Cardiac muscle cell (in vitro differentiated cells and primary cell): ENCODE data around the gene COG7. TPM values are rescaled to one million over a fixed set of nuclear protein-coding genes. Genes with fewer than 3 reads are reported as not detected.

ENCODE experiments used
- DNase-seq, 2 donors: peaks; one replicate each; pipeline versions ENCODE4 v3.0.0 to v3.0.0-alpha.2; 2010 to 2017; ENCODE audit warnings: low read depth in 1 of 2, low spot score in 1 of 2
- H3K27ac ChIP-seq: fragments of 200-600 bp; sonication (generic); 2 replicates; pipeline ENCODE4 v1.5.1; 2016
- H3K27me3 ChIP-seq: fragments of 200-600 bp; sonication (generic); 2 replicates; pipeline ENCODE4 v1.6.0; 2016; ENCODE audit warnings: control low read depth
- H3K36me3 ChIP-seq: fragments of 200-600 bp; sonication (generic); 2 replicates; pipeline ENCODE4 v1.5.1; 2016; ENCODE audit warnings: control low read depth
- H3K4me1 ChIP-seq: fragments of 200-600 bp; sonication (generic); 2 replicates; pipeline ENCODE4 v1.8.1; 2017; ENCODE audit warnings: low read depth, mild to moderate bottlenecking, mixed run types
- H3K4me3 ChIP-seq: fragments of 200-600 bp; sonication (generic); 2 replicates; pipeline ENCODE4 v1.5.1; 2016; ENCODE audit warnings: mild to moderate bottlenecking
- H3K9me3 ChIP-seq: fragments of 200-600 bp; sonication (generic); 2 replicates; pipeline ENCODE4 v1.5.1; 2017; ENCODE audit warnings: low read depth, mild to moderate bottlenecking, control low read depth
- polyA plus RNA-seq: library from polyadenylated mRNA; unstranded; fragments of >200 nt; fragmentation: Nextera tagmentation; extraction: Ambion mirVana; gene quantifications from 2 replicates; pipeline ENCODE4 v1.2.1, GENCODE V29; 2016
- total RNA-seq: library from RNA; depleted of rRNA; stranded (reverse); fragments of >200 nt; gene quantifications from 2 replicates; pipeline ENCODE4 v1.2.3, GENCODE V29; 2016
- TF ChIP-seq, protein P1 (sequence below): IDR thresholded peaks from 2 replicates; pipeline ENCODE4 v1.5.1; 2012; ENCODE audit warnings: low read depth, mild to moderate bottlenecking, low read length

COG7 gene
- total and polyA plus RNA-seq, 2 experiments from 2014 or later, result 10.6 to 23.5 TPM

DNA sequence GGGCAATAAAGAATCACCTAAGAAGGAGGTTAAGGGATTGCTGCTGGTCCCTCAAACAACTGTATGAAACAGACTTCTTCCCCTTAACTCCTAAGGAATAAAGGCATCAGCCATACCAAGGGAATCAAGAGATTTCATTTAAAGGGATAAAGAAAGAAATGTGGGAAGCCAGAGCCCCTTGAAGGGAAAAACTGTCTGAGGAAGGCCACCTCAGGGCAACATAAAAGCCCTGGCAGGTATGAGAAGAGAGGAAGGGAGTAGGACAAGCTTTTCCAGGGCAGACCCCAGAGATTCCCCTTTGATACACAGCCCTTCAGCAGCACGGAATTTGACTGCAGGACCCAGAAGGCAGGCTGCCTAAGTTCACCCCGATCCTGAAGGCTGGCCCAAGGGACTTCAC, 43.5 kb downstream of the COG7 start:
- no peak for DNase-seq
- H3K27me3 ChIP-seq, result no peaks in the 10 kb centered on the region
- no peak overlapping the region for H3K27ac ChIP-seq
- TF ChIP-seq, protein P1, sequence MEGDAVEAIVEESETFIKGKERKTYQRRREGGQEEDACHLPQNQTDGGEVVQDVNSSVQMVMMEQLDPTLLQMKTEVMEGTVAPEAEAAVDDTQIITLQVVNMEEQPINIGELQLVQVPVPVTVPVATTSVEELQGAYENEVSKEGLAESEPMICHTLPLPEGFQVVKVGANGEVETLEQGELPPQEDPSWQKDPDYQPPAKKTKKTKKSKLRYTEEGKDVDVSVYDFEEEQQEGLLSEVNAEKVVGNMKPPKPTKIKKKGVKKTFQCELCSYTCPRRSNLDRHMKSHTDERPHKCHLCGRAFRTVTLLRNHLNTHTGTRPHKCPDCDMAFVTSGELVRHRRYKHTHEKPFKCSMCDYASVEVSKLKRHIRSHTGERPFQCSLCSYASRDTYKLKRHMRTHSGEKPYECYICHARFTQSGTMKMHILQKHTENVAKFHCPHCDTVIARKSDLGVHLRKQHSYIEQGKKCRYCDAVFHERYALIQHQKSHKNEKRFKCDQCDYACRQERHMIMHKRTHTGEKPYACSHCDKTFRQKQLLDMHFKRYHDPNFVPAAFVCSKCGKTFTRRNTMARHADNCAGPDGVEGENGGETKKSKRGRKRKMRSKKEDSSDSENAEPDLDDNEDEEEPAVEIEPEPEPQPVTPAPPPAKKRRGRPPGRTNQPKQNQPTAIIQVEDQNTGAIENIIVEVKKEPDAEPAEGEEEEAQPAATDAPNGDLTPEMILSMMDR, result no peak
- no peaks in the 10 kb centered on the region for H3K9me3 ChIP-seq
- no peaks in the 10 kb centered on the region for H3K4me1 ChIP-seq
- H3K4me3 ChIP-seq, result no peak overlapping the region
- H3K36me3 ChIP-seq, result peaks cover 17% of the 10 kb centered on the region

DNA sequence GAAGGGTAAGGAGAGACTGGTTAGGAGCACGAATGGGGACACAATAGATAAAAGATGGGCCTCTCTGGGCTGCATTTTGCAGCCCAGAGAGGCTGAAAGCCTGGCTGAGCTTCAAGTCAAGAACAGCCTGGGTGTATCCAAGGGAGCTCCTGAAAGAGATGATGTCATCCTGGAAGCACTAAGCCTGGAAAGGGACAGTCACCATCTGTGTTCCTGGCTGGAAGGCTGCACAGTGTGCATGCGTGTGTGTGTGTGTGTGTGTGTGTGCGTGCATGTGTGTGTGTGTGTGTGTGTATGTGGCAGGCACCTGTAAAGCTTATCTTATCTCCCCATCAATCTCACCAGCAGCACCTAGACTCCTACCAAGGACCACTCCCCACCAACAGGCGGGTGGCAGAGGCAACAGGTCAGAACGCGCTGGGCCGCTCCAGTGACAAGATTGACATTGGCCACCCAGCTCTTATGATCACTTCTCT, 44.1 kb downstream of the COG7 start:
- peak in 1 of 2 donors; percentile 54 for DNase-seq
- Histone ChIP-seq H3K4me3 (no peak overlapping the region), H3K4me1 (no peaks in the 10 kb centered on the region), H3K9me3 (no peaks in the 10 kb centered on the region), H3K27me3 (no peaks in the 10 kb centered on the region), H3K27ac (no peak overlapping the region), H3K36me3 (peaks cover 20% of the 10 kb centered on the region)
- TF ChIP-seq, protein P1, result no peak

DNA sequence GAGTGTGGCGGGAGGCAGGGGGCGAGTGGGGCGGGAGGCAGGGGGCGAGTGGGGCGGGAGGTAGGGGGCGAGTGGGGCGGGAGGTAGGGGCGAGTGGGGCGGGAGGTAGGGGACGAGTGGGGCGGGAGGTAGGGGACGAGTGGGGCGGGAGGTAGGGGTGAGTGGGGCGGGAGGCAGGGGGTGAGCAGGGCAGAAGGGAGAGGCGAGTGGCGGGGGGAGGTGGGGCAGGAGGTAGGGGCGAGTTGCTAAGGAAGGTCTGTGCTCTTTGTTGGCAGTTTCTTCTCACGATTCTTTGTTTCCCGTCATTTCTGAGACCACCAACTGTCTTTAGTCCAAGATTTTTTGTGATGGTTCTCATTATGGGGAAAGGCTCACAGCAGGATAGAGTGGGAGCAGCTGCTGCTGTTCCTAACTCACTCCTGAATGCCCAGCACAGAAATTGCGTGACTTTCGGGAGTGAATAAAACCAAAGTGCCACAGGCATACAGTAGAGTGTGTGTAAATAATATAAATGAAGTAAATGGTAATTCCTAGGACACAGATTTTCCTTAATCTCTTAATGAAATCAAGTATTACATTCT, 44.7 kb downstream of the COG7 start:
- Histone ChIP-seq H3K9me3 (no peaks in the 10 kb centered on the region), H3K4me3 (no peak overlapping the region), H3K36me3 (peaks cover 19% of the 10 kb centered on the region), H3K4me1 (no peaks in the 10 kb centered on the region), H3K27me3 (no peaks in the 10 kb centered on the region), H3K27ac (no peak overlapping the region)
- TF ChIP-seq, protein P1, result no peak
- no peak for DNase-seq

DNA sequence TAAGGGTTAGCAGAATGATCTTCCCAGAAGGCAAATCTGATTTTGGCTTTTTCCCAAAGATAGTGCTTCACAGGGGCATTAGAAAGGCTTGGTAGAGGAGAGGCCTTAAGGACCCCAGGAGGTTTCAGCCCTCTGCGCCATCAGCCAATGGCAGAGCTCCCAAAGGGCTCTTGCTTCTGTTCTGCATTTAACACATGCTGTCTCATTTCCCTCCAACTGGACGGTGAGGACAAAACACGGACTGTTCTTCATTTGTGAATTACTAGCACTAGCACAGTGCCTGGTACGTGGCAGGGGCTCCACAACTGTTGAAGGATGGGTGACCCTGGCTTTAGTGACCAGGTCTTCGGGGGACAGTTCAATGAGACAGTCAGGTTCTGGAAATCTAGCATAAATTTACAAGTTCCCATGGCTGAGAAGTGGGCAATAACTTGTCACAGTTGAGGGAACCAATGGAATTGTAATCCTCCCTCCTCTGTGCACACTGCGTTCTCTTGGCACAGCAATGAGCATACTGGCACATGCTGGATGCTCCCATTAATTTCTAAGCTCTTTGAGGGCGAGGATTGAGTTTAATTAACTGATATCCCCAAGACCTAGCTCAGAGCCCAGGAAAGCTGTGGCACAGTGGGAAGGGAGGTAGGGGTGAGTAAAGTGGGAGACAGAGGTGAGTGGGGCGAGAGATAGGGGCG, 45.4 kb downstream of the COG7 start:
- Histone ChIP-seq H3K27ac (no peak overlapping the region), H3K9me3 (no peaks in the 10 kb centered on the region), H3K36me3 (peaks cover 16% of the 10 kb centered on the region), H3K4me1 (no peaks in the 10 kb centered on the region), H3K27me3 (no peaks in the 10 kb centered on the region), H3K4me3 (no peak overlapping the region)
- TF ChIP-seq, protein P1, result no peak
- no peak for DNase-seq

GRCh38 chr16:23406546-23407240, 46.3 kb downstream of the COG7 start:
- no peak for DNase-seq
- Histone ChIP-seq H3K27ac (no peak overlapping the region), H3K9me3 (no peaks in the 10 kb centered on the region), H3K27me3 (no peaks in the 10 kb centered on the region), H3K4me3 (no peak overlapping the region), H3K4me1 (no peaks in the 10 kb centered on the region), H3K36me3 (peaks cover 20% of the 10 kb centered on the region)
- TF ChIP-seq, protein P1, result no peak
